ENCODE measurements around the gene STAMBPL1.
"Not testable (repeated sequence)": the region's sequence is repeated elsewhere in the genome, so short reads cannot be mapped to it uniquely, and the experiment has no call there.

Gene STAMBPL1

GRCh38 chr10:88919041-88919440, 39.0 kb downstream of the STAMBPL1 start:
- no peak for DNase-seq (ENCODE audit: low read depth, low spot score)

GRCh38 chr10:88920198-88920597, 40.2 kb downstream of the STAMBPL1 start:
- DNase-seq (ENCODE audit: low read depth, low spot score): no peak

GRCh38 chr10:88920986-88921593, 41.0 kb downstream of the STAMBPL1 start:
- DNase-seq (ENCODE audit: low read depth, low spot score): no peak

- DNase-seq (ENCODE audit: low read depth, low spot score): no peak
Observed at GRCh38 chr10:88922041-88922440, 42.0 kb downstream of the STAMBPL1 start.

GRCh38 chr10:88923520-88923919, 43.5 kb downstream of the STAMBPL1 start:
- DNase-seq (ENCODE audit: low read depth, low spot score): no peak

- peak; percentile 20 for DNase-seq (ENCODE audit: low read depth, low spot score)
Observed at GRCh38 chr10:88926566-88927415, 46.7 kb downstream of the STAMBPL1 start.

GRCh38 chr10:88927416-88927690, 47.3 kb downstream of the STAMBPL1 start:
- no peak for DNase-seq (ENCODE audit: low read depth, low spot score)

- DNase-seq (ENCODE audit: low read depth, low spot score): no peak
Observed at GRCh38 chr10:88928254-88928653, 48.2 kb downstream of the STAMBPL1 start.

- no peak for DNase-seq (ENCODE audit: low read depth, low spot score)
Observed at GRCh38 chr10:88931548-88931947, 51.5 kb downstream of the STAMBPL1 start.

GRCh38 chr10:88932029-88932428, 52.0 kb downstream of the STAMBPL1 start:
- not testable (repeated sequence) for DNase-seq (ENCODE audit: low read depth, low spot score)

GRCh38 chr10:88932539-88933256, 52.7 kb downstream of the STAMBPL1 start:
- DNase-seq (ENCODE audit: low read depth, low spot score): peak; percentile 87

GRCh38 chr10:88933564-88933963, 53.5 kb downstream of the STAMBPL1 start:
- DNase-seq (ENCODE audit: low read depth, low spot score): peak; percentile 32

GRCh38 chr10:88934900-88935672, 55.0 kb downstream of the STAMBPL1 start:
- DNase-seq (ENCODE audit: low read depth, low spot score): peak; percentile 81

GRCh38 chr10:88936656-88937055, 56.6 kb downstream of the STAMBPL1 start:
- DNase-seq (ENCODE audit: low read depth, low spot score): no peak

- no peak for DNase-seq (ENCODE audit: low read depth, low spot score)
Observed at GRCh38 chr10:88938039-88938438, 58.0 kb downstream of the STAMBPL1 start.

- DNase-seq (ENCODE audit: low read depth, low spot score): no peak
Observed at GRCh38 chr10:88938938-88939337, 58.9 kb downstream of the STAMBPL1 start.

- DNase-seq (ENCODE audit: low read depth, low spot score): no peak
Observed at GRCh38 chr10:88941026-88941425, 61.0 kb downstream of the STAMBPL1 start.

GRCh38 chr10:88943778-88944177, 63.7 kb downstream of the STAMBPL1 start:
- no peak for DNase-seq (ENCODE audit: low read depth, low spot score)

GRCh38 chr10:88944813-88945212, 64.8 kb downstream of the STAMBPL1 start:
- no peak for DNase-seq (ENCODE audit: low read depth, low spot score)

GRCh38 chr10:88946200-88946599, 66.2 kb downstream of the STAMBPL1 start:
- DNase-seq (ENCODE audit: low read depth, low spot score): no peak

GRCh38 chr10:88946965-88947590, 67.0 kb downstream of the STAMBPL1 start:
- no peak for DNase-seq (ENCODE audit: low read depth, low spot score)
